ENCODE data around the gene RBM10.

The RBM10 gene

DNA sequence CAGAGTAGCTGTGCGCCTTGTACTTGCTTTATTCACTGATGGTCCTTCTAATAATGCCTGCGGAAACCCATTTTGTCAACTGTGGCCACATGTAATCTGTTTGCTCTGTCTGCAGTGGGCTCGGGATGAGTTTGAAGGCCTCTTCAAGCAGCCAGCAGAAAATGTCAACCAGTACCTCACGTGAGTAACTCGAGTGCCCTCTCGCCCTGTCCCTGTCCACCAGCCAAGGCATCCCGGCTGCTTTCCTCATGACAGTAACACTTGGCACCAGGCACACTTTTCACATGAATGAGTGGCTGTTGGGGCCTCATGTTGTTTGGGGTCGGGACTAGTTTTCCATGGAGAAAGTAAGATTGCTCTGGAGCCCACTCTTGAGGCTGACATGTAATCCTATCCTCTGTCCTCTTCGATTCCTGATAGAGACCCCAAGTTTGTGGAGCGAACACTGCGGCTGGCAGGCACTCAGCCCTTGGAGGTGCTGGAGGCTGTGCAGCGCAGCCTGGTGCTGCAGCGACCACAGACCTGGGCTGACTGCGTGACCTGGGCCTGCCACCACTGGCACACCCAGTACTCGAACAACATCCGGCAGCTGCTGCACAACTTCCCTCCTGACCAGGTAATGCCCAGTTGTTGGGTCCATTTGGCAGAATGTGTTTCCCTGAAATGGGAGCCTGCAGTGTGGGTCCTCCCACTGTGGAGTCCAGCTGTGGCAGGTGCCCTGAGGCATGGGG lies 64.7 kb downstream of the RBM10 start:
- TF ChIP-seq, protein P1, sequence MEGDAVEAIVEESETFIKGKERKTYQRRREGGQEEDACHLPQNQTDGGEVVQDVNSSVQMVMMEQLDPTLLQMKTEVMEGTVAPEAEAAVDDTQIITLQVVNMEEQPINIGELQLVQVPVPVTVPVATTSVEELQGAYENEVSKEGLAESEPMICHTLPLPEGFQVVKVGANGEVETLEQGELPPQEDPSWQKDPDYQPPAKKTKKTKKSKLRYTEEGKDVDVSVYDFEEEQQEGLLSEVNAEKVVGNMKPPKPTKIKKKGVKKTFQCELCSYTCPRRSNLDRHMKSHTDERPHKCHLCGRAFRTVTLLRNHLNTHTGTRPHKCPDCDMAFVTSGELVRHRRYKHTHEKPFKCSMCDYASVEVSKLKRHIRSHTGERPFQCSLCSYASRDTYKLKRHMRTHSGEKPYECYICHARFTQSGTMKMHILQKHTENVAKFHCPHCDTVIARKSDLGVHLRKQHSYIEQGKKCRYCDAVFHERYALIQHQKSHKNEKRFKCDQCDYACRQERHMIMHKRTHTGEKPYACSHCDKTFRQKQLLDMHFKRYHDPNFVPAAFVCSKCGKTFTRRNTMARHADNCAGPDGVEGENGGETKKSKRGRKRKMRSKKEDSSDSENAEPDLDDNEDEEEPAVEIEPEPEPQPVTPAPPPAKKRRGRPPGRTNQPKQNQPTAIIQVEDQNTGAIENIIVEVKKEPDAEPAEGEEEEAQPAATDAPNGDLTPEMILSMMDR (IDR thresholded peaks at IDR 0.05; ENCODE audit: low read length, missing control alignments): no peak
- no peak for DNase-seq (ENCODE audit: low read depth)
- H3K4me3 ChIP-seq (replicated peaks; ENCODE audit: low read depth, low read length): no peak overlapping the region

DNA sequence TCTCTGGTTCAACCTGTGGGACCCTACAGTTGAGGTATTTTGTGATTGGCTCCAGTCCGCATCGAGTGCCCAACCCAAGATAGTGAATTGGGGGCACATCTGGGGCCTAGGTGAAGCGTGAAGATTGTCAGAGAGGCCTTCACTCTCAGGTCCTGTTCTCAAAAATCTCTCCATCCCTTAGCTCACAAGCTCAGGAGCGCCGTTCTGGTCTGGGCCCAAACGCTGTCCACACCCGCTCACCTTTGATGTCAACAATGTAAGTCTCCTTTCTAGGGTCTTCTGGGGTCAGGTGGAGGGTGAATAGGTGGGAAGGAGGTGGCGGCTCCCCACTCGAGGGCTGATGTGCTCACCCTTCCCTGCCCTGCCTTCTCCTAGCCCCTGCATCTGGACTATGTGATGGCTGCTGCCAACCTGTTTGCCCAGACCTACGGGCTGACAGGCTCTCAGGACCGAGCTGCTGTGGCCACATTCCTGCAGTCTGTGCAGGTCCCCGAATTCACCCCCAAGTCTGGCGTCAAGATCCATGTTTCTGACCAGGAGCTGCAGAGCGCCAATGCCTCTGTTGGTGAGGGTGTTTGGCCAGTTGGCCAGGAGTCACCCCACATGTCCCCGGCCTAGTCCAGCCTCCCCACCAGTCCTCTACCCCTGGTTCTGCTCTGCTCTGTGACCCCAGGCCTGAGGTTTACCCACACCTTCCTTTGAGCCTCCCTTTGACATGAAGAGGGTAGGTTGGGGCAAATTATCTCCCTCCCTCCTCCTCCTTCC lies 65.8 kb downstream of the RBM10 start:
- no peak for DNase-seq (ENCODE audit: low read depth)
- no peak overlapping the region for H3K4me3 ChIP-seq (replicated peaks; ENCODE audit: low read depth, low read length)
- TF ChIP-seq, protein P1 (IDR thresholded peaks at IDR 0.05; ENCODE audit: low read length, missing control alignments): no peak

DNA sequence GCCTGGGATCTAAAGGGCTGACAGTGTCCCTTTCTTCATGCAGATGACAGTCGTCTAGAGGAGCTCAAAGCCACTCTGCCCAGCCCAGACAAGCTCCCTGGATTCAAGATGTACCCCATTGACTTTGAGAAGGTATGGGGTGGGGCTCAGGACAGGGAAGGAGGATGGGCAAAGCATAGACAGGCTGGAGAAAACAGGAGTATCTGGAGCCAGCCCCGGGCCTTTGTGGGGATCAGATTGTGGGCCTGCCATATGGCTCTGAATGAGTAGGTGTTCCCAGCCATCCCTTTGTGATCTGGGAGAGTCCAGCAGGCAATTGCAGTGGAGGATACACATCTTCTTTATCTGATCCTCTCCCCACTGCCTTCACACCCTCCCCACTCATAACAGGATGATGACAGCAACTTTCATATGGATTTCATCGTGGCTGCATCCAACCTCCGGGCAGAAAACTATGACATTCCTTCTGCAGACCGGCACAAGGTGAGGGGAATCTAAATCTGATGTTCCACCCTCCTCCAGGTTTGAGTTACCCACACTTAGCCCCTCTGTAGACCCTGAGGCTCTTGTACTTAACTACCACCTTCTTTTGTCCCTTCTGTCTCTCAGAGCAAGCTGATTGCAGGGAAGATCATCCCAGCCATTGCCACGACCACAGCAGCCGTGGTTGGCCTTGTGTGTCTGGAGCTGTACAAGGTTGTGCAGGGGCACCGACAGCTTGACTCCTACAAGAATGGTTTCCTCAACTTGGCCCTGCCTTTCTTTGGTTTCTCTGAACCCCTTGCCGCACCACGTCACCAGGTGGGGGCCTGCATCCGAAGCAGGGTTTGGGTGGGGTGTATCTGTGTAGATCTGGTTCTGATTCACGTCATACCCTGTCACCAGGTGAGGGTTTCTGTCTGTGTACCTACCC lies 67.6 kb downstream of the RBM10 start:
- DNase-seq (ENCODE audit: low read depth): no peak
- TF ChIP-seq, protein P1 (IDR thresholded peaks at IDR 0.05; ENCODE audit: low read length, missing control alignments): no peak
- no peak overlapping the region for H3K4me3 ChIP-seq (replicated peaks; ENCODE audit: low read depth, low read length)

DNA sequence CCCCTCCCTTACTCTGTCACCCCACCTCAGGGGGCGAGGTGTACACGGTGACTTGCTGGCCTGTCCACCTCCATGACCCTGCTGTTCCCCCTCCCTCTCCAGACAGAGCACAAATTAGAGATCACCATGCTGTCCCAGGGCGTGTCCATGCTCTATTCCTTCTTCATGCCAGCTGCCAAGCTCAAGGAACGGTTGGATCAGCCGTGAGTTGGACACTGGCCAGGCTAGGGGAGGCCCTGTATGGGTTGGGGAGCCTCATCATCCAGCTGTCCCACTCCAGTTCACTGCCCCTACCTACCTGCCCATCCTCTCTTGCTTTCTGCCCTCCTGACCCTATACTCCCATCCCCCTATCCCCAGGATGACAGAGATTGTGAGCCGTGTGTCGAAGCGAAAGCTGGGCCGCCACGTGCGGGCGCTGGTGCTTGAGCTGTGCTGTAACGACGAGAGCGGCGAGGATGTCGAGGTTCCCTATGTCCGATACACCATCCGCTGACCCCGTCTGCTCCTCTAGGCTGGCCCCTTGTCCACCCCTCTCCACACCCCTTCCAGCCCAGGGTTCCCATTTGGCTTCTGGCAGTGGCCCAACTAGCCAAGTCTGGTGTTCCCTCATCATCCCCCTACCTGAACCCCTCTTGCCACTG lies 69.5 kb downstream of the RBM10 start:
- TF ChIP-seq, protein P1 (IDR thresholded peaks at IDR 0.05; ENCODE audit: low read length, missing control alignments): no peak
- no peak overlapping the region for H3K4me3 ChIP-seq (replicated peaks; ENCODE audit: low read depth, low read length)
- no peak for DNase-seq (ENCODE audit: low read depth)

DNA sequence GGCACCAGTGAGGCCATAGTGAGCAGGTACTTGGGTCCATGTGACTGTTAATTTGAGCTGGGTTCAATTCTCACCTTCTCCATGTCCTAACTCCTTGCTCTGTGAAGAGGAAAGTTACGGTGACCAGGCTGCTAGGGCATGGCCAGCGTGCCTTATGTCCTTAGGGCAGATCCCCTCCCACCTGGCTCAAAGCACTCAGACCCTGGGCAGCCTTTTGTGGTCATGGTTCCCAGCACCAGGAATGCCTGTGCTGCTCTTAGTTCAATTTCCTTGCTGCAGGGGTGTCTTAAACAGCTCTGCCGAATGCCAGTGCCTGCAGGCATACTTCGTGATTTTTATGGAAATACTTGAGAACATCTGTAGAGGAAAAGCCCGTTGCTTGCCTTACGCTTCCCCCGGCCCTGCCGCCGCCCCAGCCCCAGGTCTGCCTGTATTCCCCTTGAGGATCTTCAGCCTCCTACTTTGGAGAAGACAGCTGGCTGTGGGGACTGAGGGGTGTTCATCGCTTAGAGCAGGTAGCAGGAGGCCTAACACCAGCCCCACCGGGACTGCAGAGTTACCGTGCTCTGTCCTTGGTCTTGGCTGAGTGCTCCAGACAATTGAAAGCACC lies 70.4 kb downstream of the RBM10 start:
- no peak for DNase-seq (ENCODE audit: low read depth)
- H3K4me3 ChIP-seq (replicated peaks; ENCODE audit: low read depth, low read length): no peak overlapping the region
- TF ChIP-seq, protein P1 (IDR thresholded peaks at IDR 0.05; ENCODE audit: low read length, missing control alignments): no peak

DNA sequence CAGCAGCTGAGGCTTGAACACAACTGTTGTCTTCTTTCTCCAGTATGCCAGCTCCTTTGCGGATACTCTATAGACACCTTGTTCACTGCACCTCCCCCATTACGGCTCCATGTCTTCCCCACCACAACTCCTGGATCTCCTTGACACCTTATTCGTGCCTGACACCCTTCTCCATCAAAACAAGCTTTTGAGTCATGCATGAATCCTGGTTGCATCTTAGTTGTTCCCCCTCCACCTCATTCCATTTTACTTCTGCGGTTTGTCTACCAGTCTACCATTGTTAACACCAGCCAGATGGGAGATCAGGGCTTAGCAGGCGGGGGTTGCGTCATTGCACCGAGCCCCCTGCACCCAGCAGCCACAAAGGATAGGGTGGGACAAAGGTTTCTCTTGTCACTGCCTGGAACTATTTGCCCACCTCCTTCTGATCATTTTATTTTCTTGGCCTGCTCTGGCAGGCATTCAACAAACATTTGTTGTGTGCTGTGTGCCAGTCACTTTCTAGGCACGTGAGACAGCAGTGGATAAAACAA lies 71.4 kb downstream of the RBM10 start:
- DNase-seq (ENCODE audit: low read depth): no peak
- H3K4me3 ChIP-seq (replicated peaks; ENCODE audit: low read depth, low read length): no peak overlapping the region
- TF ChIP-seq, protein P1 (IDR thresholded peaks at IDR 0.05; ENCODE audit: low read length, missing control alignments): no peak

Measured in fibroblast of pulmonary artery (primary cell).